Measurements from ENCODE around the gene KRTAP16-1.

KRTAP16-1 gene

DNA sequence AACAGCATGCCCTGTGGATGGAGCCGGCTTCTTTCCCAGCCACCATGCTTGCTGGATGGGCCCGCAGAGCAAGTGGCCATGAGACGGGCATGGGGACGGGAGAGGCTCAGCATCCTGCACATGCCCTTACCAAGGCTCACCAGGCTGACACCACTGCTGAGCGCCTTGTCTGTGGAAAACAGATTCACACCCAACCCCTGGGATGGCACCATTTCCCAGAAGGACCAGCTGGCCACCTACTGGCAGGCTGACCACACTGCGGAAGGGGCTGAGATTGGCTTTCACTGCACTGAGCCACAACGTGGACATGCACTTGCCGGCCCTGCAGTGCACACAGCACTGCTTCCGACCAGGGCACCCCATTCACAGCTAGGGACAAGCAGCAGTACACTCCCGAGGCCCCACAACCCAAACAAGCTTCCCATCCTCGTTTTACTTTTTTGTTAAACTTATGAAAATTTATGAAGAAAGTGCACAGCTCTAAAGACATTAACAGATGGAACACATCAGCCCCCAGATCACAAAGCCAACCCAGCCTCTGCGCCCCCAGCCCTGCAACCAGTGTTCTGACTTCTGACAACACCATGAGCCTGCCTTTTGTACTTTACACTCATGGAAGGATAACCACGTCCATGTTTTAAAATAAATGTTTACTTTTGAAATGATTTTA lies 20.3 kb upstream of the KRTAP16-1 start:
- DNase-seq = no peak

- DNase-seq = no peak
Observed at GRCh38 chr17:41328207-41328606, 19.1 kb upstream of the KRTAP16-1 start.

DNA sequence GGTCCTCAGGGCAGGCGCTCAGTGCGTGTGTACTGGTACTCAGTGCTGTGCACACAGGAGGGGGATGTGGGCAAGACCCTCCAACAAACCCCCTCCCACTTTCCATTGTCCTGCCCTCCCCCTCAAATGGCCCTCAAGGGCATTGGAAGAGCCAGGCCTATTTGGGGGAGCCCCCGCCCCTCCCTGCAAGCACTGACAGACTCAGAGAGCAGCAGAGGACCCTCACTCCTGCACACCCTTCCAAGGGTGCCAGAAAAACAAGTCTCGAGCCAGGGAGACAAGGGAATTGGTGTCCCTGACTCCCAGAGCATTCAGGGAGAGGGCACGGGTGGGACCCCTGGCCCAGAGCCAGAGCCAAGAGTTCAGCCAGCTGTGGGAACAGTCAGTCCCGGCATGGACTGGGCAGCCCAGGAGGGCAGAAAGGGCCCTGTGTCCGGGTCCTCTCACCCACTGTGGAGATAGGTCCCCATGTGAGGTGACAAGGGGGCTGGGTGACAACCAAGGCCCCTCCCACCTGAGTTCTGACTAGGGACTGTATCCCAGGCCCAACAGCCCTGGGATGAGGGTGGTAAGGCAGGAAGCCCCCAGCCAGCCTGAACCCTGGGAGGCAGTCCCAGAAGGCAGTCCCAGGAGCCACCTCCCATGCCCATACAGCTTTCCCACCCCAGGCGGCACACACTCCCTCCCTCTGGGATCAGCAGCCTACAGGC lies 18.5 kb upstream of the KRTAP16-1 start:
- no peak for DNase-seq

DNA sequence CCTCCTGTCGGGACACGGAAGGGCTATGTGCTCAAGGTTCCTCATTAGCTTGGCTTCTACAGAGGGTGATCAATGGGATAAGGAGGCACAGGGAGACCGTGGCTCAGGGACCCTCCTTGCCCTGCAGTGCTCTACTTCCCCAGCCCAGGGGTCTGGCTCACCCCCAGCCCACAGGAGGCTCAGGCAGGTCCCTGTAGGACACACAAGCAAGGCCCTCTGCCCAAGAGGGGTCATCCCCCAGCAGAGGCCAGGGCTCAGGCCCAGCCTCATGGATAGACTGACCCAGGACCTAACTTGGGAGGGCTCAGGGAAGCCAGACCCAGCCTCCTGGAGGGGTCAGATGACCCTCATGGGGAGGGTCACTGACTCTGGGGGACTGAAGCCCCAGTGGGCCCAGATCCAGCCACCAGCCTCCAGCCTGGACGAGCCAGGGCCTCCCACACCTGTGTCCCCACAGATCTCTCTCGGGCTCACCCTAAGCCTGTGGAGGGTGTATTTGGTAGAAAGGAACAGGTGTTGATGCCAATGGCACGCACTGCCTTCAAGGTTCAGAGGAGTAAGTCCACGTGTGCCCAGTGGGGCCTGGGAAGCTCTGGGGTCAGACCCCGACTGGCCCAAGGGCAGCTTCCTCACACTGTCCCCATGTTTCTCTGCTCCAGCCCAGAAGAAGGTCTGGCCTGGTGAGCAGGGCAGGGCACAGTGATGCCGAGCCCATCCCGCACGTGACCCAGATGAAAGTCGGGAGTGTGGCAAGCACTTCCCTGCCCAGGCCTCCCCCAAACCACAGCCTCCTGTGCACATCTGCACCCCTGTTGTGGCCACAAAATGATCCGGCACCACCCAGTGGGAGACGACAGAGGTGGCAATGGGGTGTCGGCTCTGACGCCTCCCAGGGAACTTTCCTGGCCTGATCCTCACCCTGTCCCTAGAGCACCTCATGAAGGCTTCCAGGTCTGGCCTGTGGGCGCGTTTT lies 17.4 kb upstream of the KRTAP16-1 start:
- DNase-seq = no peak

- DNase-seq = no peak
Observed at GRCh38 chr17:41325611-41326010, 16.5 kb upstream of the KRTAP16-1 start.

DNA sequence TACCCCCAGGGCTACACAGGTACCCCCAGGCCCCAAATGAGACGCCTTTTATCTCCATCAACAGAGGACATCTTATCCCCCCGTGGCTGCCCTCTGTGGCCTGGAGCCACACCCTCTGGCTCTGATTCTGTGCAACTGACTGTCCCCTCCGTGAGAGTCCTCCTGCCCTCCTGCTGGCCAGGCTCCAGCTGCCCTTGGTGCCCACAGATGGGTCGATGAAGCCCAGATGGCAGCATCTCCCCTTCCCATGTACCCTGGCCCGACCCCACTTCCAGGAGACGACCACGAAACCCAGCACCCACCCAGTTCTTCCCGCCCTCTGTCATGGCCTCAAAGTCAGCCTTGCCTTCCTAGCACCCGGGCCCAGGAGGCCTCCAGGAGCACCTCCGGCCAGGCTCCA lies 16.0 kb upstream of the KRTAP16-1 start:
- no peak for DNase-seq

DNA sequence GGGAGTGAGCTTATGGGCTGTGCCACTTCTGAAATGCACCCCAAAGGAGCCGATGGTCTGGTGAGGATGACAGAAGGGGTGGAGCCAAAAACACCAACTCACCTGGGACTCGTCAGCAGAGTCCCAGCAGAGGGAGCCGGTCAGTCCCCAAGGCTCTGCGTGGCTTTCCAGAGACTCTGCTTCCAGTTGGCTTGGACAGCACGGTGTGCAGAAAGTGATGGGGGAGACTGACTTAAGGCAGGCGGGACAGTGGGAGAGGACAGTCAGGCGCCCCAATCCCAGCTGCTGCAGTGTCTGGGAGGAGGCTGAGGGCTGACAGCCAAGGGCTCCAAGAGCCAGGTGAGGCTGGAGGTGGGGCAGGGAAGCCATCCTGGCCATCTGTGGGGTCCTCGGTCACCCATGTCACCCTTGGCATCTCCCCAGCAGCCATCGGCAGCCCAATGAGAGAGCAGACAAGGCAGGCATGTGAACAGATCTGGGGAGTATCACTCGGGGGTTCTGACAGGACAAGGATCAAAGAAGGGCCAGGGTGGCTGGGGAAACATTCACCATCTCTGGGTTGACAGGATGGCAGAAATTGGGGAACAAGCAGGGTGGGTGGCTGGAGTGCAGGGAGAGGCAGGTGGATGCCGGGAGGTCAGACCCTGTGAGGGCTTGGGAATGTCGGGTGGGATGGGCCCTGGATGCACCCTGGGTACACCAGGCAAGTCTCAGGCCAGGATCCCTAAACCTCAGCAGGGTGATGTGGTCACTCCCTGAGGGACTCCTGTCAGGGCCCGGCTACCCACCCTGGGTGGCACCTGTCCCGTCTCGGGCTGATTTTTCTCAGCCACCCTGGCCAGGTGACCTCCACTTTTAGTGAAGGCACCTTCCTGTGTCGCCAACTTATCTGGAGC lies 15.3 kb upstream of the KRTAP16-1 start:
- no peak for DNase-seq

DNA sequence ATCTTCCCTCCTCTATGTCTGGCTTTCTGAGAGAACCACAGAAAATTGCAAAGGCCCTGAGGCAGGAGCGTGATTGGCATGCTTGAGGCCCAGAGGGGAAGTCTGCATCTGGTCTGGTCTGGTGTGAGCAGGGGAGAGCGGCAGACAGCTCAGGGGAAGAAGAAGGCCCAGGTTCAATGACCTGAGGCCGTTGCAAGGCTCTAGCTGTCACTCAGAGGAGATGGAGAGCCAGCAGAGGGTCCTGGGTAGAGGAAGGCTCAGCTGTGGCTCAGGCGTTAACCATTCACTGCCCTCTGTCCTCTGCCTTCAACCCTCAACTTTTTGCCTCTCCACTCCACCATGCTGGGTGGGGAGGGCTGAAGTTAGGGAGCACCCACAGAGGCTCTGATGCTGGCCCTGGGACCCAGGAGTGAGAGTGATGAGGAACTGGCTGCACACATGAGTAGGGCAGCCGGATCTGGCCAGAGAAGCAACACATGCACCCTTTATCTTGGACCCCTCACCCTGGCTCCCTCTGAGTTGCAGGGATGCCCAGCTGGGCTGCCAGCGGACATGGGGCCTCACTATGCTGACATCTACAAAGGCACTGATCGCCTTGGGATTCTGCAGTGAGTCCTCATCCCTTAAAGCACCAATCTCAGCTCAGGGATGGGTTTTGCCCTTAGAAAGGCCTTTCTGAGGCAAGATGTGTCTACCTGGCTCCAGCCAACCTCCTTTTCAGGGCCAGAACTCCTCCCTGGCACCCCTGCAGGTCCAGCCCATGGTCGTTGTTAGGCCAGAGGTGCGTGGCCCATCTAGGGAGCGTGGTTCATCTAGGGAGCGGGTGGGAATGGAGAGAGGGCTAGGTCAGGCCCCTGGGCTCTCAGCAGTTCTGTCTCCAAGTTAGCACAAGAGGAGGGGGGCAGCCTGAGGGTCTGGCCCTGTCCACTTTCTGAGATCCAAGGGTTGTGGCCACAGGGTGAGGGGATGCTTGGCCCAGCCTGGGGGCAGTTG lies 14.1 kb upstream of the KRTAP16-1 start:
- no peak for DNase-seq

GRCh38 chr17:41322094-41322902 lies 13.2 kb upstream of the KRTAP16-1 start:
- DNase-seq = no peak

GRCh38 chr17:41318231-41318630 lies 9.1 kb upstream of the KRTAP16-1 start:
- no peak for DNase-seq

DNA sequence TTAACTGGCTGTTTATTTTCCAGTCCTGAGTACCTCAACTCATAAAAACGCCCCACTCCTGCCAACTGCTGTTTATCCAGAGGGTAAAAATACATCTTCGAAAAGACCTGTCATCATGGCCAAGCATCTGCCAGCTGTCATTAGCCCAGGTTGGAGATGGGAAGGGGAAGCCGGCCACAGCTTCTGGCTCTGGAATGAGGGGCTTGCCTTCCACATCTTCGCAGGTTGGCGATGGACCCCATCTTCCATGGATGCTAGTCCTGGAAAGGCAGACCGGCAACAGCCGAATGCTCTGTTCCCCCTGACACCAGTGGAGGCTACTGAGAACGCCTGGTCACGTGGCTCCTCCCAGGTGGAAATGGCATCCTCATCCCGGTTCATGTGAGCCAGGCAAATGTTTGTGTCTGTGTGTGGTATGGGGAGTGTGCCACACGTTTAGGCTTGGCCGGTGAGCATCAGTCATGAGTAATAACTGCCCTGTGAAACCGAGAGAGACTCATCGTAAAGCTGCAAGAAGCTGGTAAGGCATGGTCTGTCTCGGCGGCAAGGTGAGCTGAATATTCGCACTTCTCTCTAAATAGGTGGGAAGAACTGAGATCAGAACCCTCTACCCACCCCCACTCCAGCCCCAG lies 6.8 kb upstream of the KRTAP16-1 start:
- DNase-seq = no peak

DNA sequence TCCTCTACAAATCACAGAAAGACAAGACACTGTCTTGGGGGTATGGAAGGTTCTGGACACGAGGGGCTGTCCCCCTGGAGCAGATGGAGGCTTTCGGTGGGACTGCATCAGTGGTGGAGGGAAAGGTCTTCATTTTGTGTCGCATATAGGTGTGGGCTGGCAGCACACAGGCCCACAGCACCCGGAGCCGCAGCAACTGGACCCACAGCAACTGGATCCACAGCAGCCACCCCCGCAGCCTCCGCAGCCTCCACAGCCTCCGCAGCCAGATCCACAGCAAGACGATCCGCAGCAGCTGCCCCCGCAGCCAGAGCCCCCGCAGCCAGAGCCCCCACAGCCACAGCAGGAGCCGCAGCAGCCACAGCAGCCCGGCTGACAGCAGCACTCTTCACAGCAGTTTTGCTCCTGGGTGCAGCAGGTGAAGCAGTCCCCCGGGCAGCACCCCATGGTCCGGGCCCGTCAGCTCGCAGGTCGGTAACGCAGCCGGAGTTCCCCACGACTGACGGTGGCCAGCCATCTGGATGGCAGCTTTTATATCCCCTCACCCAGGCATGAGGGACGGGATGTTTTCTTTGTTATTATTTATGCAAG lies 6.2 kb upstream of the KRTAP16-1 start, which contains the start of gene KRTAP17-1:
Gene KRTAP17-1, minus strand, starts transcription at position 507 of the 591 bp plus-strand sequence. Its CDS starts 60 bp downstream, at position 447.
- no peak for DNase-seq

GRCh38 chr17:41311111-41311510 lies 2.0 kb upstream of the KRTAP16-1 start:
- no peak for DNase-seq

GRCh38 chr17:41308251-41308917 lies 725 bp downstream of the KRTAP16-1 start:
- DNase-seq = peak; percentile 56

DNA sequence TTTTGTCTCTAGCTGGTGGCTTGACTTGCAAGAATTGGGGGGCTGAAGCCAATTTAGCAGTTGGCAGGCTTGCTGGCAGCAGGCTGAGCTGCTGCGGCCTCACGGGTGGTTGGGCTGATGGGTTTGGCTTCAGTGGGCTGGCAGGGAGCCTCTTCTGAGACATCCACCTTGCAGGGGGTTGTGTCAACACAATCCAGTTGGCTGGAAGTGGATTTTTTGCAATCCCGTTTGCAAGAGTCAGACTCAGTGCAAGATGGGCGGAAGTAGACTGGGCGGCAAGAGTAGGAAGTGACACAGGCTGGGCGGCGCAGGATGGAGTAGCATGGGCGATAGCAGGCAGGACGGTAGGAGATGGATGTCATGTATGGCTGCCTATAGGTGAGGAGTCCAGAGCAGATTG lies 1.5 kb downstream of the KRTAP16-1 start:
- DNase-seq = no peak

- DNase-seq = no peak
Observed at GRCh38 chr17:41304091-41304490, 5.0 kb downstream of the KRTAP16-1 start.

- DNase-seq = no peak
Observed at GRCh38 chr17:41302981-41303380, 6.1 kb downstream of the KRTAP16-1 start.

Data from activated CD8-positive, alpha-beta memory T cell treated with anti-CD3 and anti-CD28 coated beads, Interleukin-2, amount 50 U/mL, for 4 hours (primary cell).